ENCODE measurements around the gene ZNF622. TPM values are rescaled to one million over a fixed set of nuclear protein-coding genes. Genes with fewer than 3 reads are reported as not detected.
"Not testable (repeated sequence)": the region's sequence is repeated elsewhere in the genome, so short reads cannot be mapped to it uniquely, and the experiment has no call there.

ZNF622 gene
- polyA plus RNA-seq, 4 donors, result 23.7 to 27.7 (median 26.9) TPM

- not testable (repeated sequence) for DNase-seq (ENCODE audit: low read depth in 4 of 4, low spot score in 3 of 4)
Measured at GRCh38 chr5:16436065-16436682, 29.4 kb downstream of the ZNF622 start.

DNA sequence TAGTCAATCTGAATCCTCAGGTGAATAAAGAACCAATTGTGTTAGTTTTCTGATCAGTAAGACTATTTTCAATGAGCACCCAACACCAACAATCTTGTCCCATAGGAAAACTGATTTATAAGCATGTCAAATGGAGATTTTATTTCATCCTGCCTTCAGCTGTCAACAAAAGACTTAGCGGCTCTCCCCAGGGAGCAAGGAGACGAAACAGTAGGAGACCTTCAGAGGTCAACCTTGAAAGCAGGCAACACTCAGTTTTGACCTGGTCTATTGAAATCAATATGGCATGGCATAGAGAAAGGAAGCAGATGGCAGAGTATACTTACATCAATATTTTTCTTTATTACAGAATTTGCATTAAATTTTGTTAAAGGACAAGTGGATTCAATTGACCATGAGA lies 34.1 kb downstream of the ZNF622 start:
- no peak for DNase-seq (ENCODE audit: low read depth in 4 of 4, low spot score in 3 of 4)

GRCh38 chr5:16430349-16431089 lies 35.1 kb downstream of the ZNF622 start:
- no peak for DNase-seq (ENCODE audit: low read depth in 4 of 4, low spot score in 3 of 4)

GRCh38 chr5:16428359-16428758 lies 37.2 kb downstream of the ZNF622 start:
- no peak for DNase-seq (ENCODE audit: low read depth in 4 of 4, low spot score in 3 of 4)

- peak; percentile 7 to 62 (median 53) for DNase-seq (ENCODE audit: low read depth in 4 of 4, low spot score in 3 of 4)
Measured at GRCh38 chr5:16427587-16427986, 38.0 kb downstream of the ZNF622 start.

DNA sequence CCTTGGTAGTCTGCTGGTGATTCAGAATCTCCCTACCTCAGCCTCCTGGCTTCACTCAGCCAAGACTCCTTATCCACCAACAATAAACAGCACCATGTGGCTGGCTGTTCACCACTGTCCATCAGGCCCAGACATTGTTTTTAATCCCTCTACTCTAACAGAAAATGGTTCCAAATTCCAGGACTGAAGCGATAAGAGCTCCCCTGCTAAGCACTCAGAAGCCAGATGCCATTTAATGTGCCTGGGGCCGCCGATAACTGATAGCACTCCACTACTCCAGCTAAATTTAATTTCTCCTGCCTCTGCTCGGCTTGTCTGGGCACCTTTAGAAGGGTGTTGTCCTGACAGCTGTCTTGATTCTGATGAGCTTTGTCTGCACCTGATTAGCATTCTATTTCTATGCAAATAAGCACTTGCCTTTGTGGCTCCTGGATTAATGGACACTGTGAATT lies 47.1 kb downstream of the ZNF622 start:
- DNase-seq (ENCODE audit: low read depth in 4 of 4, low spot score in 3 of 4), result no peak

DNA sequence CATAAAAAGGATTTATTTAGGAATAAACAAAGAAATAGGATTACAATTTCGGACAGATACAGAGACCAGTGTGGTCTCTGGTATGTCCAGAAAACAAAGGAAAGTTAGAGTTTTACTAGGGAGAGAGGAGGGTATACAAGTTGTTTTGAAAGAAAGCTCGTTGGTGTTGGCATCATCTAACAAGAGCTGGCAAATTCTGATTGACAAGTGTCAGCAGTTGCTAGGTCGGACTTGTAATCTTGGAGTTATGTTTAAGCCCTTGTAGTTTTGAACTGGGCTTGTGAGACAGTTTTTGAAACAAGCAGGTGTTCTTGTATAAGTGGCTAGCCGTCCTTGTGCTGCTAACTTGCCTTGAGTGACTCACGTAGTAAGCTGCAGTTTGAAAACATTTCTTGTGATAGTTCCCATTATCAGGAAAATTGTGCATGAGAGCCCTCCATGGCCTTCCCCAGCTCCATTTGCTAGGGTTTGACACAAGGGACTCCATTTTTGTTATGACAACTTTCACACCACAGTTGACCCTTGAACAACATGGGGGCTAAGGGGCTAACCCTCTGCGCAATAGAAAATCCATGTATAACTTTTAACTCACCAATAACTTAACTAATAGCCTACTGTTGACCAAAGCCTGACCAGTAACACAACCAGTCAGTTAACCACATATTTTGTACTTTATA lies 48.1 kb downstream of the ZNF622 start:
- DNase-seq (ENCODE audit: low read depth in 4 of 4, low spot score in 3 of 4), result no peak

DNA sequence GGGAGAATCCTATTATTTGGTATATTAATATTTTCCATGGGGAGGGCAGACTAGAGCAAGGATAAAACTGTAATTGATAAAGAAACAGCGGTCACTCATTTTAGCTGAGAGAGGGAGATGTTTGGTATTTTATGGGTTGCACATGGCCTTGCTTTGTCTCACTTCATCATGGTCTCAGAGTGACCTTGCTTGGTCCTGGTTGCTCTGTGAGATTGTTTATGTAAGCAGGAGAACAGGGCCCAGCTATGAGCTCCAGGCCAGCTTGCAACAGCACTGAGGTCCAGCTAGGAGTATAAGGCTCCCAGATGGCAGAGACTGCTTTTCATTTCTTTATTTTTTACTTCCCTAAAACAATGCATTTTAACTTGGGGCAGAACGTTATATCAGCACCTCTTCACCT lies 50.7 kb downstream of the ZNF622 start:
- no peak for DNase-seq (ENCODE audit: low read depth in 4 of 4, low spot score in 3 of 4)

GRCh38 chr5:16413166-16413860 lies 52.3 kb downstream of the ZNF622 start:
- no peak for DNase-seq (ENCODE audit: low read depth in 4 of 4, low spot score in 3 of 4)

GRCh38 chr5:16412556-16412955 lies 53.0 kb downstream of the ZNF622 start:
- no peak for DNase-seq (ENCODE audit: low read depth in 4 of 4, low spot score in 3 of 4)

- no peak for DNase-seq (ENCODE audit: low read depth in 4 of 4, low spot score in 3 of 4)
Measured at GRCh38 chr5:16411741-16412455, 53.7 kb downstream of the ZNF622 start.

DNA sequence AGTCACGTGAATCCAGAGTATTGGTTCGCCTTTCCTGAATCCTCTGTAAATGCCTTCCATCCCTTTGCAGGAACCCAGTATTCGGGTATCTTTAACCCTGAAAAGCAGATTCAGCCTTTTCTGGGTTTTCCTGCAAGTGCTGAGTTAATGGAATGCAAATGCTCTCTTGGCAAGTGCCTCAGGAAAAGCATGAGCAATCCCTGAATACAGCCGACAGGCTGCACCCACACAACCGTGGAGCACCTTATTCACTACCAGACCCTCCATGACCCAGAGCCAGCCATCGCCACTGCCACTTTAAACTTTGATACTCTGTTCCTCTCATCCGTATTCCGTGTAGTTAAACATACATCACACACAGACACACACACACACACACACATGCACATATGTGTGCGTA lies 54.4 kb downstream of the ZNF622 start:
- DNase-seq (ENCODE audit: low read depth in 4 of 4, low spot score in 3 of 4), result no peak

- DNase-seq (ENCODE audit: low read depth in 4 of 4, low spot score in 3 of 4), result no peak
Measured at GRCh38 chr5:16410338-16410737, 55.3 kb downstream of the ZNF622 start.

DNA sequence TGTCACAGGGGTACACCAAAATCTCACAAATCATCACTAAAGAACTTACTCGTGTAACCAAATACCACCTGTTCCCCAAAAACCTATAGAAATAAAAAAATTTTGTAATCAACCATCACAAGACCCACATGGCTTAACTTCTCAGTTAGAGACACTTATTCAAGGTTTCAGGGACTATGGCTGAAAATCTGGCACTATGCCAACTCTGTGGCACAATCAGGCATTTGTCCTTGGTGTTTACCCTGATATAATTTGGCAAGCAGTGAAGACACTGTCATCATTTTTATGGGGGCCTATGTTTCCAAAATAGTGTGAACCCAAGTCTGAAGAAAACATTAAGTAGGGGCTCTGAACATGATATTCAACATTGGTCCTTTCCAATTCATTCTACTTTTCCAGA lies 59.0 kb downstream of the ZNF622 start:
- no peak for DNase-seq (ENCODE audit: low read depth in 4 of 4, low spot score in 3 of 4)

DNA sequence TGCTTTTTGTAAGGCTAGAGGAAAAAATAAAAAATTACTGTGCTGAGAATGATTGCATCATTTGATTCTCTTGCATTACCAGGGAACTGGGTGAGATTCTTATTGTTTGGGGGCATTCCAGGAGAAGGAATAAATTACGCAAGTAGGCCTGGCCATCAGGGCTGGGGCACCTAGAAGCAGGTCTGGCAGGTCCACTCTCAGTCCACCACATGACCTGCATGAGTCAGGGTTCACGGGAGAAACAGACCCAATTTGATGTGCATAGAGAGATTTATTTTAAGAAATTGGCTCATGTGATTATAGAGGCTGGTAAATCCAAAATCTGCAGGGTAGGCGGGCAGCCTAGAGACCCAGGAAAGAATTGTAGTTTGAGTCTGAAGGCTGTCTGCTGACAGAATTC lies 59.6 kb downstream of the ZNF622 start:
- DNase-seq (ENCODE audit: low read depth in 4 of 4, low spot score in 3 of 4), result no peak

Other genes with a start within 250 kb of the ZNF622 start
- gene RETREG1, start 151.2 kb upstream of the ZNF622 start, polyA plus RNA-seq (ENCODE audit: insufficient read length in 4 of 4), result 10 to 100 TPM; 35.4 to 48.6 (median 42.8) TPM

All from right renal pelvis (tissue), 4 donors.